HG03135 (cell line): ENCODE measurements around the gene LSP1.
"Not testable (repeated sequence)": the region's sequence is repeated elsewhere in the genome, so short reads cannot be mapped to it uniquely, and the experiment has no call there.

Source experiments
- ATAC-seq: cut with Tn5 transposase; IDR thresholded peaks from one replicate; pipeline ENCODE4 v1.9.1; 2021; ENCODE audit warnings: mild to moderate bottlenecking, moderate library complexity; ENCODE audit not compliant: unreplicated experiment

LSP1 gene

GRCh38 chr11:1937616-1938342 is 84.9 kb downstream of the LSP1 start:
- no peak for ATAC-seq

DNA sequence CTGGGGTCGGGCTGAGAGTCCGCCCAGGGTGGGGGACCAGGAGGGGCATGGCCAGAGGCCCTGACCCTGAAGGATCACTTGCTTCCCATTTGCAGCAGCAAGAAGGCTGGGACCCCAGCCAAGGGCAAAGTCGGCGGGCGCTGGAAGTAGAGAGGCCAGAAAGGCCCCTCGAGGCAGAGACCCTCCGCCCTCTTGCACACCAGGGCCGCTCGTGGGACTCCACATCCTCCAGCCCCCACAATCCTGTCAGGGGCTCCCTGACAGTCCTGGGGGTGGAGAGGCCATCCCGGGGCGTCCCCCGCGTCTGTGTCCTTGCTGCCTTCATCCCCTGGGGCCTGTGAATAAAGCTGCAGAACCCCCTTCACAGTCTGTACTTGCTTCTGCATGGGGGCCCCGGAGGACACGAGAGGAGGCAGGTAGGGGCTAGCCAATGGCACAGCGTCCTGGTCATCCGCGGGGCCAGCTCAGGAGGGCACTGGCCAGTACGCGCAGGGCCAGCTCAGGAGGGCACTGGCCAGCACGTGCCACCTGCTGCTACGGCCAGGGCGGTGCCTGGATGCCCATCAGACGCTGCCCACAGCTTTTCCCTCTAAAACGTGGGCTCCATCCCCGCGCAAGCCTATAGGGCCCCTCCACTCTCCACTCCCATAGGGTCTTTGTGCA is 85.6 kb downstream of the LSP1 start:
- ATAC-seq = no peak

- ATAC-seq = no peak
Measured at GRCh38 chr11:1939006-1939625, 86.2 kb downstream of the LSP1 start.

DNA sequence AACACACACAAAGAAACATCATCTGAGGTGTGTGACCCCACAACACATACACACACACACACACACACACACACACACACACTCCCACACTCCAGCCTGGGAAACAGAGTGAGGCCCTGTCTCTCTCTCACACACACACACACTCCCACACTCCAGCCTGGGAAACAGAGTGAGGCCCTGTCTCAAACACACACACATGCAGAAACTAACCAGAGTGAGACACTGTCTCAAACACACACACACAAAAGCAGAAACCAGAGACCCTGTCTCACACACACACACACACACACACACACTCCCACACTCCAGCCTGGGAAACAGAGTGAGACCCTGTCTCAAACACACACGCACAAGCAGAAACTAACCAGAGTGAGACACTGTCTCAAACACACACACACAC is 86.9 kb downstream of the LSP1 start:
- not testable (repeated sequence) for ATAC-seq
